Activated CD4-positive, alpha-beta memory T cell treated with anti-CD3 and anti-CD28 coated beads, Interleukin-2, amount 10 ng/mL, durations not matched to agents 7 days and 5 days (primary cell): ENCODE data around the gene PRKCH. TPM values are rescaled to one million over a fixed set of nuclear protein-coding genes. Genes with fewer than 3 reads are reported as not detected.

Experiments
- CTCF ChIA-PET: fragments of 350-600 bp; sonication (Branson Sonifier 250); formaldehyde crosslinking; loops from one replicate; lab custom pipeline; 2021; ENCODE audit warnings: antibody characterized with exemption, inconsistent platforms; lab: Charles Lee
- POLR2A ChIA-PET: fragments of 350-600 bp; sonication (Branson Sonifier 250); formaldehyde crosslinking; loops from one replicate; lab custom pipeline; 2021; ENCODE audit warnings: antibody characterized with exemption; lab: Charles Lee
- DNase-seq: peaks from one replicate; pipeline ENCODE4 v3.0.0-alpha.2; 2020
- H3K27ac Mint-ChIP-seq: one replicate; pipeline ENCODE4 v1.8.0; 2021; ENCODE audit warnings: mild to moderate bottlenecking, mixed read lengths
- H3K27me3 Mint-ChIP-seq: one replicate; pipeline ENCODE4 v1.8.0; 2021; ENCODE audit warnings: mixed read lengths
- H3K36me3 Mint-ChIP-seq: one replicate; pipeline ENCODE4 v1.8.0; 2021; ENCODE audit warnings: low read depth, mixed read lengths
- H3K4me1 Mint-ChIP-seq: one replicate; pipeline ENCODE4 v1.8.0; 2021; ENCODE audit warnings: mixed read lengths
- H3K4me3 Mint-ChIP-seq: one replicate; pipeline ENCODE4 v1.8.0; 2021; ENCODE audit warnings: mild to moderate bottlenecking, mixed read lengths
- H3K9me3 Mint-ChIP-seq: one replicate; pipeline ENCODE4 v1.8.0; 2021; ENCODE audit warnings: mixed read lengths
- total RNA-seq, 2 experiments: library from RNA; stranded (reverse); gene quantifications; one replicate each; pipeline ENCODE4 v1.2.3, GENCODE V29; 2021

Gene PRKCH
- total RNA-seq, 2 experiments from 2014 or later = 186 to 195 TPM

GRCh38 chr14:61577506-61577931, 256.1 kb downstream of the PRKCH start:
- Mint-ChIP-seq H3K9me3 (peaks cover 4% of the 10 kb centered on the region), H3K4me3 (no peak overlapping the region), H3K4me1 (peaks cover 27% of the 10 kb centered on the region), H3K27me3 (peaks cover 63% of the 10 kb centered on the region), H3K27ac (no peak overlapping the region), H3K36me3 (peaks cover 6% of the 10 kb centered on the region)
- DNase-seq = no peak
- CTCF ChIA-PET = interaction anchor here (1.5 kb wide), 1 partner anchor 297 kb away, joined by 3 read pairs; the partner anchor contains the start of gene TMEM30B
- POLR2A ChIA-PET = interaction anchor here (1.7 kb wide), 1 partner anchor 21 kb away, joined by 4 read pairs; no protein-coding TSS in a partner anchor

DNA sequence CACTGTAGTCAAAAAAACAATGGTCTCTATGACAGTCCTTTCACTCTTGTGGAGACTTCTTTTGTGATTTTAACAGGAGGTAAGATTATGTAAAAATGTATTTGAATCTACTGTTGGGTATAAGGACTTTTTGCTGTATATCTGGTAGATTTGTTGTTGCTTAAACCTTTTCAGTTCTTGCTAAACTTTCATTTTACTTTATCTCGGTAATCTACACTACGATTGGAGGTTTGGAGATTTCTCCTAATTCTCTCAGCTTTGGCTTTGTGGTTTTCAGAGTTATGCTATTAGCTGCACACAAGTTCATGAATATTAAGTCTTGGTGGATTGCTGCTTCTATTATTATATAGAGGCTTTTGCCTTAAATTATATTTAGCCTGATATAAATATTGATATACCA, 257.4 kb downstream of the PRKCH start:
- no peak for DNase-seq
- ChIA-PET CTCF (no interaction called here), POLR2A (interaction anchor here (0.8 to 2.4 kb wide), 4 partner anchors 16 to 107 kb away, joined by 3 to 8 read pairs (median 4); no protein-coding TSS in a partner anchor)
- Mint-ChIP-seq H3K27ac (no peak overlapping the region), H3K36me3 (peaks cover 6% of the 10 kb centered on the region), H3K9me3 (peaks cover 4% of the 10 kb centered on the region), H3K4me3 (peak overlapping the region; percentile 16), H3K27me3 (peaks cover 64% of the 10 kb centered on the region), H3K4me1 (peaks cover 25% of the 10 kb centered on the region)

DNA sequence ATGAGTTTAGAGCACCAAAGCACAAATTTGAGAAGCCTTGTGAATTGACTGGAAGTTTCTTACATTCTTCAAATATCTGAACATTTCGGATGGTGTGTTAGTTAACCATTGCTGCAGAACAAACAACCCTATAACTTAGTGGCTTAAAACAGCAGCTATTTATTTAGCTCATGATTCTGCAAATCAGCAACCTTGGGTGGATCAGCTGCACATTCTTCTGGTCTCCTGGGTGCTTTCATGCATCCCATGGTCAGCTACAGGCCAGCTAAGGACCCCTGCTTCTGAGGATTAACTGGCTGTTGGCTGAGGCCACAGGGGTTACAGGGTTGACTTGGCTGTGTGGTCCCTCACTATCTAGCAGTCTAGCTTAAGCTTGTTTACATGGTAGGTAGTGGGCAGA, 260.0 kb downstream of the PRKCH start:
- H3K36me3 Mint-ChIP-seq = peaks cover 6% of the 10 kb centered on the region
- H3K27ac Mint-ChIP-seq = no peak overlapping the region
- peaks cover 4% of the 10 kb centered on the region for H3K9me3 Mint-ChIP-seq
- DNase-seq = no peak
- CTCF ChIA-PET = interaction anchor here (1.0 to 1.5 kb wide), 2 partner anchors 19 to 106 kb away, joined by 4 to 5 read pairs; no protein-coding TSS in a partner anchor
- POLR2A ChIA-PET = interaction anchor here (1.3 to 2.0 kb wide), 2 partner anchors 13 to 56 kb away, joined by 5 to 7 read pairs; no protein-coding TSS in a partner anchor
- peaks cover 66% of the 10 kb centered on the region for H3K27me3 Mint-ChIP-seq
- H3K4me1 Mint-ChIP-seq = peaks cover 27% of the 10 kb centered on the region
- H3K4me3 Mint-ChIP-seq = no peak overlapping the region

GRCh38 chr14:61581955-61582615, 260.7 kb downstream of the PRKCH start:
- Mint-ChIP-seq H3K27ac (no peak overlapping the region), H3K27me3 (peaks cover 60% of the 10 kb centered on the region), H3K4me1 (peaks cover 27% of the 10 kb centered on the region), H3K9me3 (peaks cover 4% of the 10 kb centered on the region), H3K36me3 (peaks cover 6% of the 10 kb centered on the region), H3K4me3 (no peak overlapping the region)
- ChIA-PET POLR2A (interaction anchor here (1.3 to 2.0 kb wide), 2 partner anchors 13 to 57 kb away, joined by 5 to 7 read pairs; no protein-coding TSS in a partner anchor), CTCF (interaction anchor here (1.0 kb wide), 1 partner anchor 19 kb away, joined by 5 read pairs; no protein-coding TSS in a partner anchor)
- DNase-seq = no peak

GRCh38 chr14:61582815-61583214, 261.4 kb downstream of the PRKCH start:
- H3K4me1 Mint-ChIP-seq = peaks cover 23% of the 10 kb centered on the region
- no peak for DNase-seq
- POLR2A ChIA-PET = no interaction called here
- no peak overlapping the region for H3K27ac Mint-ChIP-seq
- H3K27me3 Mint-ChIP-seq = peaks cover 56% of the 10 kb centered on the region
- peaks cover 2% of the 10 kb centered on the region for H3K36me3 Mint-ChIP-seq
- peaks cover 4% of the 10 kb centered on the region for H3K9me3 Mint-ChIP-seq
- no peak overlapping the region for H3K4me3 Mint-ChIP-seq
- CTCF ChIA-PET = no interaction called here

GRCh38 chr14:61584331-61584741, 263.0 kb downstream of the PRKCH start:
- Mint-ChIP-seq H3K36me3 (no peaks in the 10 kb centered on the region), H3K27me3 (peaks cover 53% of the 10 kb centered on the region), H3K4me1 (peaks cover 12% of the 10 kb centered on the region), H3K4me3 (no peak overlapping the region), H3K9me3 (peaks cover 4% of the 10 kb centered on the region), H3K27ac (no peak overlapping the region)
- ChIA-PET POLR2A (no interaction called here), CTCF (no interaction called here)
- DNase-seq = no peak

DNA sequence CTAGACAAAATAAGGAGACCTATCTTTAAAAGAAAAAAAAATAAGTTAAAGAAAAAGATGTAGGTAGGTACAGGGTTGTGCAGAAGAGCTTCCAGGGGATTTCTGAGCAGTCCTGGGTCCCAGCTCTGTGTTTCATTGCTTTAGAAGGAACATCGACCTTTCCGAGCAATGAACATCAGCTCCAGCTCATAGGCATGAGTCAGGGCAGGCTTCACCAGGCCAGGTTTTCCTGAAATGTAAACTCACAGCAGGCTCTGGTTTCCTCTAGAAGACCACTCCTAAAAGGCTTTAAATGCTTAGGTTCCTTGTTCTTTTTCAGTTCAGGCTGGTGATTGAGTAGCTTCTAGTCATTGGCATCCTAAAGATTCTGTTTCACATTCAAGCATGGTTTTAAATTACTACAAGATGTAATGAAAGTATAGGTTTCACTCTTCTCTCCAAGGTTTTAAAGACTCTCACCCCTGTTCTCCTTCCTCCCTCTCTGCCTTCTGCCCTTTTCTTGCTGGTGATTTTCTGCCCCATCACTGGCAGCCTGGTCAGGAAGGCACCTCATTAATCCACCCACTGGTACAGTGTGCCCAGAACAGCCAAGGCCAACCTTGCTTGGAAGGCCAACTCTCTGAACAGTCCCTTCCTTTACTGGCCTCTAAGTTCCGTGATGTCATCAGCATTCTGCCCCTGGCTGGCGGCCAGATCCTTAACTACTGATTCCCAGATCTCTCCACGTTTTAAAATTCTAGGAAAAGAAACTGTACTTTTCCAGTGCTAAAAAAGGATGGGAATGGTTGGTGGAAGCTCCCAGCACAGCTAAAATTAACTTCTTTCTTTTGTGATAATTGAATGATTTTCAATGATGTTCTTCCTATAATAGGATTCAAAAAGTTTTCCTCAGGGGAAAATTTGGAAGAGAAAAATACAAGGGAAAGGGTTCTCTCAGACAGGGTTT, 264.5 kb downstream of the PRKCH start:
- Mint-ChIP-seq H3K27ac (no peak overlapping the region), H3K36me3 (no peaks in the 10 kb centered on the region), H3K27me3 (peaks cover 45% of the 10 kb centered on the region), H3K9me3 (peaks cover 4% of the 10 kb centered on the region), H3K4me3 (no peak overlapping the region), H3K4me1 (peaks cover 19% of the 10 kb centered on the region)
- CTCF ChIA-PET = no interaction called here
- no peak for DNase-seq
- POLR2A ChIA-PET = interaction anchor here (1.1 to 1.6 kb wide), 2 partner anchors 29 to 77 kb away, joined by 3 read pairs; no protein-coding TSS in a partner anchor

GRCh38 chr14:61586544-61587055, 265.2 kb downstream of the PRKCH start:
- no peak overlapping the region for H3K27ac Mint-ChIP-seq
- ChIA-PET POLR2A (interaction anchor here (1.1 to 1.6 kb wide), 2 partner anchors 29 to 76 kb away, joined by 3 read pairs; no protein-coding TSS in a partner anchor), CTCF (no interaction called here)
- H3K4me3 Mint-ChIP-seq = no peak overlapping the region
- DNase-seq = no peak
- H3K27me3 Mint-ChIP-seq = peaks cover 39% of the 10 kb centered on the region
- peaks cover 21% of the 10 kb centered on the region for H3K4me1 Mint-ChIP-seq
- H3K36me3 Mint-ChIP-seq = no peaks in the 10 kb centered on the region
- peaks cover 4% of the 10 kb centered on the region for H3K9me3 Mint-ChIP-seq

DNA sequence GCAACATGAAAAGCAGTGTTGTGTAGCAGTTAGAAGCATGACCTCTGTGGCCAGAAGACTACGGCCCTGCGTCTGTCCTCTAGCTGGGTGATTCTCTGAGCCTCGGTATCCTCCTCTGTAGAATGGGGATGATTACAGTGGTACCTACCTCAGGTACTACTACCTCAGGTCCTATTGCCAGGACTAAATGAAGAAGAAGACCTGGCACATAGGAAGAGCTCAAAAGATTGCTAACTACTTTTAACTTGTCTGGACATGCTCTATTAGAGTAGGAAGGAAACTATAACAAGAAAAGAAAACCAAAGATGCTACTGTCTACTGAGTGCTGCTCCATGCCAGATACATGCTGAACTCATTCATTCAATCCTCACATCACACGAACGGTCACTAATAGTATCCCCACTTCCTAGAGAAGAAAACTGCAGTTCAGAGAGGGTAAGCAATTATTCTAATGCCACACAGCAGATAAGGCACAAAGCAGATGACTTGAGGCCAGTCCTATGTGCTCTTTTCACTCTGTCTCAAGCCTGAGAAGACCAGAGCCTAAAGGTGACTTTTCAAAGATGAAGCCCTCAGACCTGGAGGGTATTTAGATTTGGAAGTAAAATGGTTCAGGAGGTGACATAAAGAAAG, 265.8 kb downstream of the PRKCH start:
- no peak for DNase-seq
- ChIA-PET CTCF (no interaction called here), POLR2A (no interaction called here)
- Mint-ChIP-seq H3K36me3 (peaks cover under 1% of the 10 kb centered on the region), H3K27me3 (peaks cover 34% of the 10 kb centered on the region), H3K27ac (no peak overlapping the region), H3K9me3 (no peaks in the 10 kb centered on the region), H3K4me1 (peaks cover 21% of the 10 kb centered on the region), H3K4me3 (no peak overlapping the region)

GRCh38 chr14:61588419-61588901, 267.1 kb downstream of the PRKCH start:
- peaks cover 22% of the 10 kb centered on the region for H3K4me1 Mint-ChIP-seq
- peaks cover 4% of the 10 kb centered on the region for H3K9me3 Mint-ChIP-seq
- ChIA-PET CTCF (interaction anchor here (1.2 kb wide), 1 partner anchor 308 kb away, joined by 3 read pairs; no protein-coding TSS in a partner anchor), POLR2A (no interaction called here)
- H3K27me3 Mint-ChIP-seq = peaks cover 28% of the 10 kb centered on the region
- DNase-seq = no peak
- H3K4me3 Mint-ChIP-seq = no peak overlapping the region
- no peak overlapping the region for H3K27ac Mint-ChIP-seq
- H3K36me3 Mint-ChIP-seq = peaks cover 5% of the 10 kb centered on the region

GRCh38 chr14:61589691-61590581, 268.6 kb downstream of the PRKCH start:
- peaks cover 37% of the 10 kb centered on the region for H3K4me1 Mint-ChIP-seq
- peaks cover 24% of the 10 kb centered on the region for H3K27me3 Mint-ChIP-seq
- ChIA-PET POLR2A (interaction anchor here (0.6 to 1.2 kb wide), 2 partner anchors 20 to 125 kb away, joined by 3 read pairs; no protein-coding TSS in a partner anchor), CTCF (interaction anchor here (1.2 kb wide), 1 partner anchor 309 kb away, joined by 3 read pairs; no protein-coding TSS in a partner anchor)
- no peak overlapping the region for H3K27ac Mint-ChIP-seq
- no peak for DNase-seq
- H3K4me3 Mint-ChIP-seq = no peak overlapping the region
- H3K9me3 Mint-ChIP-seq = peaks cover 4% of the 10 kb centered on the region
- H3K36me3 Mint-ChIP-seq = peaks cover 5% of the 10 kb centered on the region
